GM21381 (cell line): Measurements from ENCODE around the gene CDKN2B-AS1.

Experiments used
- ATAC-seq: cut with Tn5 transposase; IDR thresholded peaks from one replicate; pipeline ENCODE4 v1.9.1; 2021; ENCODE audit warnings: mild to moderate bottlenecking, moderate library complexity; ENCODE audit not compliant: unreplicated experiment

The CDKN2B-AS1 gene

DNA sequence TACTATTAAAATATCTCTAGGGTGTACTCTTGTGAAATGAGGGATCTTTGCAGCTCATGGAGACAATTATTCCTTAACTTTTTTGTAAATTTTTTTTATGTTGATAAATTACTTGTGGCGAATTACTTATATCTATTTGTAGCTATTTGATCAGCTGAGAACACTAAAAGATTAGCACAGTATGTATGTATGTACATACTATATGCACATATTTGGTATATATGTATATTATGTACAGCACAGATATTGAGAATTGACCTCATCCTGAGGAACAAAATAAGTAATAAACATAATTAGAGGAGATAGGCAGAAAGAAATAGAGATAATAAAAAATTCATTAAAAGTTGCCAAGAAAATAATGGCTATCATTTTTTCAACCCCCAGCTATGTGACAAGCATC is 12.2 kb upstream of the CDKN2B-AS1 start:
- ATAC-seq = no peak

GRCh38 chr9:21982861-21983560 is 11.6 kb upstream of the CDKN2B-AS1 start:
- no peak for ATAC-seq

DNA sequence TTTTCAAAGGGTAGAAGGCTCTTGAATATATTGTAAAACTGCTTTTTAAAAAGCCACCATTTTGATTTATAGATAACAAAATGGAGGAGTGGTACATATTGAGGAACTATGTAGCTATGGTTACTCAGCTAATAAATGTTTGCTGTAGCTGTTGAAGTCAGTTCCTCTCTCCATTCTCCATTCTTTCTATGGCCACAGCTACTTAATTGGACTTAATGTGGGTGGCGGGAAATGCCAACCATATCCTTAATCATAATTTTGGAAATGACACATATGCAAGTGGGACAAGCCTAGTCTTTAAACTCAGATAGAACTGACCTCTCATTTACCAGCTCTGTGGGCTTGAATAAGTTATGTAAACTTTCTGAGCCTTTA is 11.0 kb upstream of the CDKN2B-AS1 start:
- ATAC-seq = no peak

DNA sequence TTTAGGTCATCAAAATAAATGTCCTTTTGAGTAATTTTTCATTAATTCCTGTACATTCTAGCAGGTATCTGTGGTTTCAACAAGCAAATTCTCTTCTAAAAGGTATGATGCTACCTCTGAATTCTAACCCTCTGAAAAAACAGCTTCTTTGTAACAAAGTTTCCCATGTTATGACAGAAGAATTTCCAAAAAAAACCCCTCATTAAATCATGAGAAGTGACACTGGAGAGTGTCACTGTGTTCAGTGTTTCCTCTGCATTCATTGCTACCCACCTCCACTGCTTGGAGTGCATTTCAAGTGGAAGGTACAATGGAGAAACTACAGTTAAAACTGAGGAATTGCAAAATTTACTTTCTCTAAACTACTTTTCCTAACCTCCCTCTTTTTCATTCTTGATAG is 10.5 kb upstream of the CDKN2B-AS1 start:
- no peak for ATAC-seq

DNA sequence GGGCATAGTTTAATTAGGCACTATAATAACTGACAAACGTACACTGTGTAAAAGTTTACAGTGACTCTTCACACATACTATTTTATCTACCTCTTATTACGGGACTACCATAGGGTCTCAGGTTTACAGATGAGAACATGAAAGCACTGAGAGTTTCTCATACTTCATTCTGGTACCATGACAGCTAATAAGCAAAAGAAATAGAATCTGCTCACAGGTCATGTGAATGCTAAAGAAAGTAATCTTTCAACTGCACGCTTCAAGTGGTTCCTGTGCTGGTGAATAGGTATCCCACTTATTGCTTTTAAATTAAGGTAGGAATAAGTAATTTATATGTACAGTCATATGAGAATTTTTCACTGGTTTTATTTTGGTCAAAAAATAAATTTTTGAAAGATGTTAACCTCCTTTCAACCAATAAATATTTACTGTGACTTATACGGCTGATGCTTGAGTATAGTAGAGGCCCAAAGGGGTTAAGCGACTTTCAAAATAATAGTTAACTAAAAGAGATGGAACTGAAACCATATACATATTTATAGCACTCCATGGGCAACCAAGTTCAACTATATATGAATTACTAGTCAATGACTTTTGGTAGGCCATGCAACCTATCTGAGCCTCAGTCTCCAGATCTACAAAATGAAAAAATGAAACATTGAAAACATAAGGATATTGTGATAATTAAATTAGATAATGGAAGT is 8.5 kb upstream of the CDKN2B-AS1 start:
- peak; percentile 41 for ATAC-seq

GRCh38 chr9:21988056-21988990 is 6.3 kb upstream of the CDKN2B-AS1 start:
- ATAC-seq = no peak

- no peak for ATAC-seq
Observed at GRCh38 chr9:21989440-21990189, 5.0 kb upstream of the CDKN2B-AS1 start.

DNA sequence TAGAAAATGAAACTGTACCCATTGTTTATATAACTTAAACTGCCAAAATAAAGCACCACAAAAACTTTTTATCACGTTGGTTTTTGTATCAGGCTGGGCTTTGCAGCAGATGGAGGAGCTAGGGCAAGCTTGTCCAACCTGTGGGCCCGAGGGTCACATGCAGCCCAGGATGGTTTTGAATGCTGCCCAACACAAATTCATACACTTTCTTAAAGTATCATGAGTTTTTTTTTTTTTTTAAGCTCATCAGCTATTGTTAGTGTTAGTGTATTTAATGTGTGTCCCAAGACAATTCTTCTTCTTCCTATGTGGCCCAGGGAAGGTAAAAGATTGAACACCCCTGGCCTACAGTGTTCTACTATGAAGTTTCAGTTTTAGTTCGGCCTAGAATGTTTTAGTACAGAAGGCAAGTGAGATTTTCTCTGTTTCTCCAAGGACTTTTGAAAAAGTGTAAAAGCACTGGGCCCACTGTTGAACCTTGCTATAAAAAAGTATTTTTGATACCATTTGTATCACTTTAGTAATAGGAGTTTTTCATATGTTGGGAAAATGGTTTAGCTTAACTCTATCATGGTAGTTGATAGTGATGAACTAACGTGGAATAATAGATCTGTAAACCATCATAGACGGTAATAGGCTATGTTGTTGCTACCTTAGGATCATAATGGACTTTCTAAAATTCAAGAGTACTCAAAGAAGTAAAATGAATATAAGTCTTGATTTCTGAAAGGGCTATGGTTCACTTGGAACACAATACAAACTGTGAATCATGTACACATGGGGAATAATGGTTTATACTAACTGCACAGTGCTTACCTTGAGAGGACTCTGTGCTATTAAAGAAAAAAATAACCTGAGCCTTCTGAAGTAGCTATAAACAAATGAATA is 3.3 kb upstream of the CDKN2B-AS1 start:
- no peak for ATAC-seq

DNA sequence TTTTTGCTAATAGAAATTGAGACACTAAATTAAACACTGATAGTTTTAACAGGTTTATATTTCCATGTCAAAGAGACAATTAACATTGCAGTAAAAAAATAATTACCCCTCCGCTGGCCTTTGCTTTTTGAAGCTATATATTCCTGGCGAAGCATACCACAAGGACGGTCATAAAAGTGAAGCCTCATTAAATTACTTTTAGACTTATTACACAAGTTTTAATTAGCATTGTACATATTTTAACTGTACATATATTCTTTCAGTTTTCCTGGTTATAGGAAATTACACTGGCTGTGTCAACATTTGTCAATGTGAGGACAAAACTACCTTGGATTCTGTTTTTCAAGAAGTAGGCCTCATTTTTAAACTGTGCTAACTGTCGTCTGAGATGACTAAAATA is 1.6 kb upstream of the CDKN2B-AS1 start:
- ATAC-seq = no peak

- ATAC-seq = peak; percentile 34
Observed at GRCh38 chr9:21993893-21994555, 567 bp upstream of the CDKN2B-AS1 start, which contains the start of gene CDKN2A. CDKN2A (minus strand) TSS chr9:21994392.

DNA sequence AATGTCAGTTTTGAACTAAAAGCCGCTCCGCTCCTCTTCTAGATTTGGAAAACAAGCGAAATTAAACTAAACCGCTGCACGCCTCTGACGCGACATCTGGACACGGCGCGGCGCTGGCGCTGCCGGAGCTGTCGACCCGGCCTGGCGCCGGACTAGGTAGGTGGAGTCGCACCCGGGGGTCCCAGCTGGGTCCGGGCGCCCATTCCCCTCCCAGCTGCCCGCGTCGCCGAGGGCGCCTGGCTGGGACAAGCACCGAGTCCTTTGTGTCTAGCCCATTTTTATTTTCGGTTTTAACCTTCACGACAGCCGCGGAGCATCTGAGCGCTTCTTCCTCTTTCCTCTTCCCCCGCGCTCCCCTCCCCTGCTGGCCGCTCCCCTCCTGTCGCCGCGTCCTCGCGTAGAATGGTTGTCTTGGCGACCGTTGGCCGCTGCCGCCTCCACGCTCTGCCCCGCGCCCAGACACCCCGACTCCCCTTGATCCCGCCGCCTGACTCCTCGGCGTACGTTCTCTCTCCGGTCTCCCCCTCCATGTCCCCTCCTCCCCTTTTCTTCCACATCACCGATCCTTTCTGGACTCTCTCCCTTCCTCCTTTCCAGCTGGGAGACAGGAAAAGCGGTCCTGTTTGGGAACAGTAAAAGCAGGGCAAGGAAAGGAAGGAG is 545 bp downstream of the CDKN2B-AS1 start:
- peak; percentile 83 for ATAC-seq

GRCh38 chr9:21995666-21996398 is 1.2 kb downstream of the CDKN2B-AS1 start:
- ATAC-seq = no peak

- ATAC-seq = no peak
Observed at GRCh38 chr9:21996438-21996837, 1.8 kb downstream of the CDKN2B-AS1 start.

DNA sequence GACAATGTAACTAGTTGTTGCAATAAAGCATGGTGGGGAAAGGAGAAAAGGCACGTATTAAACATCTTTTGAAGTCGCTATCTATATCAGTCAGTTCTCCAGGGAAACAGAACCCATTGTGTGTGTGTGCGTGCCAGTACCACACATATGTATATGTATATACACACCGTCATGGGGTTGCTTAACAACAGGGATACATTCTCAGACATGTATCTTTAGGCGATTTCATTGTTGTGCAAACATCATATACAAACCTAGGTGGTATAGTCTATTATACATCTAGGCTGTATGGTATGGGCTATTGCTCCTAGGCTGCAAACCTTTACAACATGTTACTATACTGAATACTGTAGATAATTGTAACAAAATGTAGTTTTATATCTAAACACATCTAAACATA is 2.3 kb downstream of the CDKN2B-AS1 start:
- ATAC-seq = no peak

DNA sequence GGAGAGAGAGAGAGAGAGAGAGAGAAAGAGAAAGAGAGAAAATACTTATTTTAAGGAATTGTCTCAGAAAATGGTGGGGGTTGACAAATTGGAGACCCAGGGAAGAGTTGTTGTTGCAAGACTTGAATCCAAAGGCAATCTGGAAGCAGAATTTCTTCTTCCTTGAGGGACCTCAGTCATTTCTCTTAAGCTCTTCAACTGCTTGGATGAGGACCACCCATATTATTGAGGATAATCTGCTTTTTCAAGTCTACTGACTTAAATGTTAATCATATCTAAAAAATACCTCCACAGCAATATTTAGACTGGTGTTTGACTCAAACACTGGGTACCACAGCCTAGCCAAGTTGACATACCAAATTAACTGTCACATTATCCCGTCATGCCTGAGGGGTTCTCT is 2.9 kb downstream of the CDKN2B-AS1 start:
- ATAC-seq = no peak

DNA sequence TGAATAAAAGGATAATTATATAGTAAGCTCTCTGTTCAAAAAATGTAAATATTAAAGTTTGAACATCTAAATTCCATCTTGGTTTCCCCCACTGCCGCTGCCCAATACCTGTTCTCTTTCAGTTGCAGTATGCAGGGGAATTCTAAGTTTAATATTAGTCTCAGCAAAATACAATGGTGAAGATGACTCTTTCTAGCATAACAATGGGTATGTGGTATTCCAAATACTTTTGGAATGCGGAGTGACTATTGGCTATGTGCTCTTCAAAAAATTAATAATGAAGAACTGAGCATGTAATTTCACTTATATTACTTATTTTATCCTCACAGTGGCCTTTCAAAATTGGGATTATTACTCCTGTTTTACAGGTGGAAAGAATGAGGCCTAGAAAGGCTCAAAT is 3.4 kb downstream of the CDKN2B-AS1 start:
- no peak for ATAC-seq

GRCh38 chr9:22002038-22002437 is 7.4 kb downstream of the CDKN2B-AS1 start:
- no peak for ATAC-seq
